GM18867 (cell line): ENCODE data around the gene CACNA1C.
A peak's percentile ranks its signal among the peaks of the same experiment; 100 is the strongest.

Experiments used
- ATAC-seq: cut with Tn5 transposase; IDR thresholded peaks from one replicate; pipeline ENCODE4 v1.9.1; 2021; ENCODE audit warnings: mild to moderate bottlenecking, moderate library complexity; ENCODE audit not compliant: unreplicated experiment

CACNA1C gene

GRCh38 chr12:2288875-2289274 is 236.1 kb downstream of the CACNA1C start:
- no peak for ATAC-seq

GRCh38 chr12:2289525-2289924 is 236.7 kb downstream of the CACNA1C start:
- ATAC-seq, result no peak

- no peak for ATAC-seq
These were observed 237.3 kb downstream of the CACNA1C start for GRCh38 chr12:2290091-2290490.

GRCh38 chr12:2290516-2291065 is 237.8 kb downstream of the CACNA1C start:
- no peak for ATAC-seq

- no peak for ATAC-seq
These were observed 238.5 kb downstream of the CACNA1C start for GRCh38 chr12:2291182-2291832.

GRCh38 chr12:2291947-2292346 is 239.2 kb downstream of the CACNA1C start:
- ATAC-seq, result no peak

GRCh38 chr12:2292560-2292959 is 239.8 kb downstream of the CACNA1C start:
- ATAC-seq, result no peak

GRCh38 chr12:2294651-2295475 is 242.1 kb downstream of the CACNA1C start:
- no peak for ATAC-seq

GRCh38 chr12:2295941-2296461 is 243.2 kb downstream of the CACNA1C start:
- no peak for ATAC-seq

GRCh38 chr12:2297004-2297403 is 244.2 kb downstream of the CACNA1C start:
- no peak for ATAC-seq

GRCh38 chr12:2297658-2298057 is 244.9 kb downstream of the CACNA1C start:
- ATAC-seq, result peak; percentile 66

- no peak for ATAC-seq
These were observed 245.9 kb downstream of the CACNA1C start for GRCh38 chr12:2298556-2299200.

GRCh38 chr12:2299206-2299605 is 246.4 kb downstream of the CACNA1C start:
- no peak for ATAC-seq

- no peak for ATAC-seq
These were observed 247.4 kb downstream of the CACNA1C start for GRCh38 chr12:2300168-2300567.

- no peak for ATAC-seq
These were observed 248.1 kb downstream of the CACNA1C start for GRCh38 chr12:2300886-2301285.

- no peak for ATAC-seq
These were observed 249.0 kb downstream of the CACNA1C start for GRCh38 chr12:2301531-2302461.

GRCh38 chr12:2302711-2303580 is 250.2 kb downstream of the CACNA1C start:
- no peak for ATAC-seq

GRCh38 chr12:2304223-2304622 is 251.4 kb downstream of the CACNA1C start:
- no peak for ATAC-seq

- no peak for ATAC-seq
These were observed 253.2 kb downstream of the CACNA1C start for GRCh38 chr12:2306012-2306411.
